ENCODE measurements around the gene RBFOX2.

RBFOX2 gene

DNA sequence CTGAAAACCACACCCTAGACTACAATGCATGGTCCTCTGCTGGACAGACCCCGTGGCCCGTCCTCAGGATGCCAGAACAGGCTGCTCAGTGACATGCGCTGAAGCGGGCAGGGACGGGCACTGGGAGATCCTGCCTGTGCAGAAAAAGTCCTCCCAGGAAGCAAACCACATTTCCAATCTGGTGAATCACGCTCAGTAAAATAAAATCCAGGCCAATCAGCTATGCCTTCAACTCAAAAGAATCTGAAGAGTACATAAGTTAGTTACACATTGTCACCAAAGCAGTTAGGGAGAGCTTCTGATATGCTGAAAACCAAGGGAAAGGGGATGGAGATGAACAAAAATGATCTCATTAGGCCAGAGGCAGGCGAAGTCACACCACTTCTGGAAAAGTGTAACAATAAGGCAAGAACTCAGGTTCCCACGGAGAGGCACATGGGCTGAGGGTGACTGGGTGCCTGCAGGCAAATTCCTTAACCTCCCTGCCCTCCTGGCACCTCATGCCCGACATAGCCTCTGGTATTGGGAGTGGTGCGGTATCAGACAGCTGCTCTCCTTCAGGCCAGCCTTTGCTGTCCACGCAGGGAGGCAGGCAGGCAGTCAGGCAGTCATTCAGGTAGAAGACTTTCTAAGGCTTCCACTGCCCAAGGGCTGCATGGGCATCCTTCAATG, 244.5 kb downstream of the RBFOX2 start:
- no peak for TF ChIP-seq MYC (IDR thresholded peaks at IDR 0.05; ENCODE audit: low read depth, low read length)
- TF ChIP-seq, protein P1, sequence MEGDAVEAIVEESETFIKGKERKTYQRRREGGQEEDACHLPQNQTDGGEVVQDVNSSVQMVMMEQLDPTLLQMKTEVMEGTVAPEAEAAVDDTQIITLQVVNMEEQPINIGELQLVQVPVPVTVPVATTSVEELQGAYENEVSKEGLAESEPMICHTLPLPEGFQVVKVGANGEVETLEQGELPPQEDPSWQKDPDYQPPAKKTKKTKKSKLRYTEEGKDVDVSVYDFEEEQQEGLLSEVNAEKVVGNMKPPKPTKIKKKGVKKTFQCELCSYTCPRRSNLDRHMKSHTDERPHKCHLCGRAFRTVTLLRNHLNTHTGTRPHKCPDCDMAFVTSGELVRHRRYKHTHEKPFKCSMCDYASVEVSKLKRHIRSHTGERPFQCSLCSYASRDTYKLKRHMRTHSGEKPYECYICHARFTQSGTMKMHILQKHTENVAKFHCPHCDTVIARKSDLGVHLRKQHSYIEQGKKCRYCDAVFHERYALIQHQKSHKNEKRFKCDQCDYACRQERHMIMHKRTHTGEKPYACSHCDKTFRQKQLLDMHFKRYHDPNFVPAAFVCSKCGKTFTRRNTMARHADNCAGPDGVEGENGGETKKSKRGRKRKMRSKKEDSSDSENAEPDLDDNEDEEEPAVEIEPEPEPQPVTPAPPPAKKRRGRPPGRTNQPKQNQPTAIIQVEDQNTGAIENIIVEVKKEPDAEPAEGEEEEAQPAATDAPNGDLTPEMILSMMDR (IDR thresholded peaks at IDR 0.05; ENCODE audit: low read depth, low read length), result no peak
- no peak for TF ChIP-seq MAX (IDR thresholded peaks at IDR 0.05; ENCODE audit: low read depth, low read length)
- no peak for TF ChIP-seq POLR2A (IDR thresholded peaks at IDR 0.05; ENCODE audit: extremely low read depth, insufficient read length)
- DNase-seq (ENCODE audit: low read depth), result no peak
- H3K4me3 ChIP-seq (ENCODE audit: low read depth, low read length), result no peak overlapping the region

GRCh38 chr22:35782504-35782903, 246.1 kb downstream of the RBFOX2 start:
- TF ChIP-seq MYC (IDR thresholded peaks at IDR 0.05; ENCODE audit: low read depth, low read length) (no peak), POLR2A (IDR thresholded peaks at IDR 0.05; ENCODE audit: extremely low read depth, insufficient read length) (no peak), MAX (IDR thresholded peaks at IDR 0.05; ENCODE audit: low read depth, low read length) (no peak)
- TF ChIP-seq, protein P1 (IDR thresholded peaks at IDR 0.05; ENCODE audit: low read depth, low read length), result no peak
- no peak for DNase-seq (ENCODE audit: low read depth)
- H3K4me3 ChIP-seq (ENCODE audit: low read depth, low read length), result no peak overlapping the region

- no peak overlapping the region for H3K4me3 ChIP-seq (ENCODE audit: low read depth, low read length)
- TF ChIP-seq, protein P1 (IDR thresholded peaks at IDR 0.05; ENCODE audit: low read depth, low read length), result no peak
- TF ChIP-seq MAX (IDR thresholded peaks at IDR 0.05; ENCODE audit: low read depth, low read length) (no peak), MYC (IDR thresholded peaks at IDR 0.05; ENCODE audit: low read depth, low read length) (no peak), POLR2A (IDR thresholded peaks at IDR 0.05; ENCODE audit: extremely low read depth, insufficient read length) (no peak)
- DNase-seq (ENCODE audit: low read depth), result no peak
Observed at GRCh38 chr22:35781898-35782297, 246.7 kb downstream of the RBFOX2 start.

DNA sequence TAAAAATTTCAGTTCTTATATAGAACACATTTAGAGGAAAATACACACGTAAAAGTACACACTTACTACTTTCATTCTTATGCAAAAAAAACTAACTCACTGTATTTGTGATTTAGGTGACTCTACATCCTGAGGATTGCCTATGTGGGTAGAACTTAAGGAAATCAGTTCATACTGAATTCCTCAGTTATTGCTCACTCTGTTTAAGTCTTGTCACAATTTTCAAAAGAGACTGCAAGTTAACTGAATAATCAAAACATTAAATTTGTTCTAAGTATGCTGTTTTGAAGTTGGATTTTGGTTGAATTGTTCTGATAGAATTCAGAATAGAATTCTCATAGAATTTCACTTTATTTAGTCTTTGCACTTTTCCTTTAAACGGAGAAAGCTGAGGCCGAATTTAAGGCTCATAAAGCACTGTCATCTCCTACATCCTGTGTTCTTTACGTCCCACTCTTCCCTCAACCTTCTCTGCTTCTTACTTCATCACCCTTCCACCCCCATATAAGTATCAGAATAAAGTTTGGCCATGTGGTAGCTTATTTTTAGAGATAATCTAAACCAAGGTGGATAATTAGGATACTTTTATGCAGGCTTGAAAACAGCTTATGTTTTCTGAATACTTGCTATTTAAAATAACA, 251.2 kb downstream of the RBFOX2 start:
- H3K4me3 ChIP-seq (ENCODE audit: low read depth, low read length), result no peak overlapping the region
- no peak for DNase-seq (ENCODE audit: low read depth)
- TF ChIP-seq POLR2A (IDR thresholded peaks at IDR 0.05; ENCODE audit: extremely low read depth, insufficient read length) (no peak), MAX (IDR thresholded peaks at IDR 0.05; ENCODE audit: low read depth, low read length) (no peak), MYC (IDR thresholded peaks at IDR 0.05; ENCODE audit: low read depth, low read length) (no peak)
- TF ChIP-seq, protein P1 (IDR thresholded peaks at IDR 0.05; ENCODE audit: low read depth, low read length), result no peak

GRCh38 chr22:35775339-35775738, 253.3 kb downstream of the RBFOX2 start:
- DNase-seq (ENCODE audit: low read depth), result no peak
- no peak overlapping the region for H3K4me3 ChIP-seq (ENCODE audit: low read depth, low read length)
- TF ChIP-seq MYC (IDR thresholded peaks at IDR 0.05; ENCODE audit: low read depth, low read length) (no peak), POLR2A (IDR thresholded peaks at IDR 0.05; ENCODE audit: extremely low read depth, insufficient read length) (no peak), MAX (IDR thresholded peaks at IDR 0.05; ENCODE audit: low read depth, low read length) (no peak)
- TF ChIP-seq, protein P1 (IDR thresholded peaks at IDR 0.05; ENCODE audit: low read depth, low read length), result no peak
